GM12891 (cell line): Measurements from ENCODE around the gene DLGAP4.

ENCODE experiments used
- POLR2A ChIP-seq: IDR thresholded peaks from 2 replicates; pipeline ENCODE4 v1.6.1; 2011; ENCODE audit warnings: low read depth, low read length, control low read depth
- POLR2AphosphoS5 ChIP-seq: IDR thresholded peaks from 2 replicates; pipeline ENCODE4 v1.6.1; 2011; ENCODE audit warnings: low read depth, low read length, control low read depth
- SPI1 ChIP-seq: IDR thresholded peaks from 2 replicates; pipeline ENCODE4 v1.6.1; 2011; ENCODE audit warnings: low read depth, low read length, control low read depth
- TAF1 ChIP-seq: IDR thresholded peaks from 2 replicates; pipeline ENCODE4 v1.6.1; 2011; ENCODE audit warnings: low read depth, low read length, control low read depth

GRCh38 chr20:36281785-36282380, 24.3 kb upstream of the DLGAP4 start:
- TF ChIP-seq POLR2A, result no peak
- no peak for TF ChIP-seq POLR2AphosphoS5
- no peak for TF ChIP-seq TAF1
- no peak for TF ChIP-seq SPI1
